ENCODE data around the gene CPED1. TPM values are rescaled to one million over a fixed set of nuclear protein-coding genes. Genes with fewer than 3 reads are reported as not detected.

CPED1 gene
- total and polyA plus RNA-seq, 10 of the 15 experiments (the other 5 are each of a cell fraction or from before 2014, with no cell fraction given), result 0.01 to 0.77 (median 0.10) TPM; not detected in 1

DNA sequence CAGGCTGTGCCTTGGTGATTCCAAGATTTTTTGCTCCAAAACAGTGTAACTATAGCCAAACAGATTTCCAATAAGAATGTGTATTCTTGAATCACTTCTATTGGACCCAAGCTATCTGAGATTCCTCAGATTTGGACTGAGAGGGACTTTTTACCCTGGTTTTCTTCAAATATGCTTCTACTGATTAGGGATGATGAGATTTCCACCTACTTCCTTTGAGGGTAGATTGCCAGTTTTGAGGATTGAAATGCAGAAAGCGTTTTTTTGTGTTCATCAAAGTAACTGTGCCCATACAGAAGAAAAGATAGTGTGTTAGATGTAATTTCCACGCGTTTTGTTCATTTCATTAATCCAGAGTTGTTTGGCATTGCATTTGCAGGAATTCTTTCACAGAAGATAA, 144.9 kb downstream of the CPED1 start (continued):
- no peak for TF ChIP-seq JUND (IDR thresholded peaks at IDR 0.05; ENCODE audit: low read depth, low read length)

DNA sequence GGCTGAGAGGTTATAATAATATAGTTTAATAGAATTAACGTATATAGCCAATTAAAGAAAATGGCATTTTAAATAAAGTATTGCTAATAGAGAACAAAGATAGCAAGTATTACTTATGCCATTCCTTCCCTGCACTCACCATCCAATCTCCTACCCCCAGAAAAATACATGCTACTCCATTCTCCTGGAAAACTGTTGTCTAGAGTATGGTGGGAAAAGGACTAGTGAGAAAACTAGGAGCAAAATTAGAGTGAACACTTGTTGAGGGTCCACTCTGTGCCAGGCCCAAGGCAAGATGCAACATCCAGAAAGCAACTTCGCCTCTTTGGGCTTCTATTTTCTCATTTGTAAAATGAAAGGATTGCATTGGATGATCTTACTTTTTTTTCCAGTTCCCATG, 149.1 kb downstream of the CPED1 start:
- Histone ChIP-seq H3K79me2 (ENCODE audit: control insufficient read depth, insufficient read depth, low read length) (no peaks in the 10 kb centered on the region), H3K4me3 (no peak overlapping the region), H3K4me1 (ENCODE audit: control insufficient read depth, insufficient read depth, low read length) (no peaks in the 10 kb centered on the region), H4K20me1 (ENCODE audit: control insufficient read depth, insufficient read depth) (no peaks in the 10 kb centered on the region), H3K36me3 (ENCODE audit: control insufficient read depth in 2 of 2, insufficient read depth in 2 of 2, low read length in 1 of 2) (no peaks in the 10 kb centered on the region), H3K27me3 (replicated peaks in 1 of 2; ENCODE audit: control insufficient read depth in 2 of 2, insufficient read depth in 2 of 2, low read length in 1 of 2) (no peaks in the 10 kb centered on the region), H3K9me3 (replicated peaks; ENCODE audit: control insufficient read depth, insufficient read depth, low read length) (no peaks in the 10 kb centered on the region), H2AFZ (ENCODE audit: control insufficient read depth, low read depth, low read length) (no peak overlapping the region), H3K27ac (ENCODE audit: control insufficient read depth, insufficient read depth) (no peak overlapping the region), H3K4me2 (ENCODE audit: control insufficient read depth, insufficient read depth) (no peak overlapping the region), H3K9ac (ENCODE audit: control insufficient read depth, insufficient read depth, low read length) (no peak overlapping the region)
- in situ Hi-C loops (cut with MboI), result loop anchor here (10.0 to 25.0 kb wide), 2 partner anchors 417 to 850 kb away; no protein-coding TSS in a partner anchor
- ChIA-PET SMC1A (ENCODE audit: uncharacterized antibody, unreplicated experiment) (interaction anchor here (0.6 to 1.6 kb wide), 6 partner anchors 9 to 233 kb away, joined by 3 read pairs; no protein-coding TSS in a partner anchor), RAD21 (ENCODE audit: unreplicated experiment) (interaction anchor here (1.0 to 1.6 kb wide), 2 partner anchors 10 to 141 kb away, joined by 3 to 4 read pairs; no protein-coding TSS in a partner anchor), CTCF (interaction anchor here (1.1 to 2.0 kb wide), 3 partner anchors 9 to 857 kb away, joined by 5 to 7 read pairs (median 6); no protein-coding TSS in a partner anchor), POLR2A (no interaction called here)
- DNase-seq (ENCODE audit: low read depth, low spot score), result no peak
- TF ChIP-seq POLR2A (IDR thresholded peaks at IDR 0.05; ENCODE audit: low read depth, low read length) (no peak), POLR2AphosphoS5 (IDR thresholded peaks at IDR 0.05; ENCODE audit: low read length) (no peak), ZSCAN29 (IDR thresholded peaks at IDR 0.05) (no peak), STAT3 (IDR thresholded peaks at IDR 0.05; ENCODE audit: low read depth, low read length) (no peak), MXI1 (IDR thresholded peaks at IDR 0.05; ENCODE audit: low read depth, low read length) (no peak), ZNF24 (IDR thresholded peaks at IDR 0.05) (no peak), CEBPB (IDR thresholded peaks at IDR 0.05; ENCODE audit: borderline replicate concordance in 1 of 2, low read depth in 2 of 2, low read length in 2 of 2) (no peak), ZNF384 (IDR thresholded peaks at IDR 0.05; ENCODE audit: borderline replicate concordance, low read depth, low read length) (no peak), TCF12 (IDR thresholded peaks at IDR 0.05; ENCODE audit: low read depth, low read length) (no peak), ZNF622 (IDR thresholded peaks at IDR 0.05) (no peak), RAD51 (IDR thresholded peaks at IDR 0.05) (no peak), RCOR1 (conservative IDR thresholded peaks at IDR 0.05; ENCODE audit: low read depth, low read length) (no peak), YBX1 (IDR thresholded peaks at IDR 0.05) (no peak), KAT2A (conservative IDR thresholded peaks at IDR 0.05; ENCODE audit: control insufficient read depth, low read depth, low read length) (no peak), POLR2AphosphoS2 (IDR thresholded peaks at IDR 0.05; ENCODE audit: low read depth, low read length) (no peak), SP1 (IDR thresholded peaks at IDR 0.05; ENCODE audit: low read depth, low read length) (no peak)
- TF ChIP-seq, protein P1, sequence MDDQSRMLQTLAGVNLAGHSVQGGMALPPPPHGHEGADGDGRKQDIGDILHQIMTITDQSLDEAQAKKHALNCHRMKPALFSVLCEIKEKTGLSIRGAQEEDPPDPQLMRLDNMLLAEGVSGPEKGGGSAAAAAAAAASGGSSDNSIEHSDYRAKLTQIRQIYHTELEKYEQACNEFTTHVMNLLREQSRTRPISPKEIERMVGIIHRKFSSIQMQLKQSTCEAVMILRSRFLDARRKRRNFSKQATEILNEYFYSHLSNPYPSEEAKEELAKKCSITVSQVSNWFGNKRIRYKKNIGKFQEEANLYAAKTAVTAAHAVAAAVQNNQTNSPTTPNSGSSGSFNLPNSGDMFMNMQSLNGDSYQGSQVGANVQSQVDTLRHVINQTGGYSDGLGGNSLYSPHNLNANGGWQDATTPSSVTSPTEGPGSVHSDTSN (IDR thresholded peaks at IDR 0.05; ENCODE audit: insufficient replicate concordance, low read depth, low read length), result no peak
- TF ChIP-seq, protein P2, sequence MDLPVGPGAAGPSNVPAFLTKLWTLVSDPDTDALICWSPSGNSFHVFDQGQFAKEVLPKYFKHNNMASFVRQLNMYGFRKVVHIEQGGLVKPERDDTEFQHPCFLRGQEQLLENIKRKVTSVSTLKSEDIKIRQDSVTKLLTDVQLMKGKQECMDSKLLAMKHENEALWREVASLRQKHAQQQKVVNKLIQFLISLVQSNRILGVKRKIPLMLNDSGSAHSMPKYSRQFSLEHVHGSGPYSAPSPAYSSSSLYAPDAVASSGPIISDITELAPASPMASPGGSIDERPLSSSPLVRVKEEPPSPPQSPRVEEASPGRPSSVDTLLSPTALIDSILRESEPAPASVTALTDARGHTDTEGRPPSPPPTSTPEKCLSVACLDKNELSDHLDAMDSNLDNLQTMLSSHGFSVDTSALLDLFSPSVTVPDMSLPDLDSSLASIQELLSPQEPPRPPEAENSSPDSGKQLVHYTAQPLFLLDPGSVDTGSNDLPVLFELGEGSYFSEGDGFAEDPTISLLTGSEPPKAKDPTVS (IDR thresholded peaks at IDR 0.05; ENCODE audit: low read depth, low read length), result no peak
- intact Hi-C loops (cut with micrococcal nuclease; ENCODE audit: unreplicated experiment), result loop anchor here (5.0 kb wide), 1 partner anchor 140 kb away; no protein-coding TSS in a partner anchor
- 96% methylated on average over 2 of the region's 2 CpGs for WGBS (ENCODE audit: insufficient coverage, insufficient replicate concordance, low lambda C conversion rate, missing lambda C conversion rate)
- FAIRE-seq, result no peak
- no TSS peak for BruUV-seq (replicated peaks)
- ATAC-seq, result no peak
